ENCODE data around the gene SLC39A11. TPM values are rescaled to one million over a fixed set of nuclear protein-coding genes. Genes with fewer than 3 reads are reported as not detected.

SLC39A11 gene
- total RNA-seq, 1 experiment from 2014 or later: 56.1 TPM

DNA sequence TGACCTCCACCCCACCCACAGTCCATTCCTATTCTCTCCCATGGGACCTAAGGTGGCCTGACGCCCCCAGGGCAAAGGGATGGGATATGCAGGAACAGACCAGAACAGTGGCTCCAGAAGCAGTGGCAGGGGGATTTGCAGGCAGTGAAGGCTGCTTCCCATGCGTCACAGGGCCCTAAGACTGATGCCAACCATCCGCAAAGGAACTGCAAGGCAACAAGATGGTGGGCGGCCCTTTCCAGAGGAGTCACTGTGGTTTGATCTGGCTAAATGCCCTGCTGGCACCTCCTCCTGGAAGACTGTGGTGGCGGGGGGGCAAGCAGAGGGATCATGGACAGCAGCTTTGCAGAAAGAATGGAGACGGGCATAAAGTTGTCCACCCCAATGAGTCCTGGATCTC, 4.4 kb upstream of the SLC39A11 start:
- no TSS peak for BruUV-seq (replicated peaks)
- ChIA-PET CTCF (no interaction called here), POLR2A (no interaction called here)
- H3K27me3 ChIP-seq (ENCODE audit: control insufficient read depth, insufficient read depth, low read length): no peaks in the 10 kb centered on the region
- H3K36me3 ChIP-seq (ENCODE audit: control insufficient read depth, insufficient read depth, low read length): no peaks in the 10 kb centered on the region; the same call in 1 of the 2 replicates
- H3K9me3 ChIP-seq (ENCODE audit: control insufficient read depth, insufficient read depth, low read depth, low read length): no peaks in the 10 kb centered on the region
- no peak for ATAC-seq
- intact Hi-C loops (cut with micrococcal nuclease; ENCODE audit: unreplicated experiment): loop anchor here (10.0 kb wide), 1 partner anchor 102 kb away; no protein-coding TSS in a partner anchor
- H3K27ac ChIP-seq (ENCODE audit: low read length): no peak overlapping the region
- H3K4me1 ChIP-seq (ENCODE audit: control insufficient read depth, insufficient read depth, low read length): peaks cover 4% of the 10 kb centered on the region; the same call in 1 of the 2 replicates
- DNase-seq (ENCODE audit: low read depth, low spot score): no peak
- H3K4me3 ChIP-seq (ENCODE audit: low read depth in 2 of 2, low read length in 2 of 2): no peak overlapping the region
- TF ChIP-seq POLR2AphosphoS5 (IDR thresholded peaks at IDR 0.05; ENCODE audit: low read depth, low read length): no peak
- no peak for TF ChIP-seq SIN3A (IDR thresholded peaks at IDR 0.05; ENCODE audit: borderline replicate concordance, insufficient read depth, low read depth, low read length)
- no peak for TF ChIP-seq TCF7L2 (IDR thresholded peaks at IDR 0.05; ENCODE audit: low read depth, low read length)
- TF ChIP-seq, protein P1, sequence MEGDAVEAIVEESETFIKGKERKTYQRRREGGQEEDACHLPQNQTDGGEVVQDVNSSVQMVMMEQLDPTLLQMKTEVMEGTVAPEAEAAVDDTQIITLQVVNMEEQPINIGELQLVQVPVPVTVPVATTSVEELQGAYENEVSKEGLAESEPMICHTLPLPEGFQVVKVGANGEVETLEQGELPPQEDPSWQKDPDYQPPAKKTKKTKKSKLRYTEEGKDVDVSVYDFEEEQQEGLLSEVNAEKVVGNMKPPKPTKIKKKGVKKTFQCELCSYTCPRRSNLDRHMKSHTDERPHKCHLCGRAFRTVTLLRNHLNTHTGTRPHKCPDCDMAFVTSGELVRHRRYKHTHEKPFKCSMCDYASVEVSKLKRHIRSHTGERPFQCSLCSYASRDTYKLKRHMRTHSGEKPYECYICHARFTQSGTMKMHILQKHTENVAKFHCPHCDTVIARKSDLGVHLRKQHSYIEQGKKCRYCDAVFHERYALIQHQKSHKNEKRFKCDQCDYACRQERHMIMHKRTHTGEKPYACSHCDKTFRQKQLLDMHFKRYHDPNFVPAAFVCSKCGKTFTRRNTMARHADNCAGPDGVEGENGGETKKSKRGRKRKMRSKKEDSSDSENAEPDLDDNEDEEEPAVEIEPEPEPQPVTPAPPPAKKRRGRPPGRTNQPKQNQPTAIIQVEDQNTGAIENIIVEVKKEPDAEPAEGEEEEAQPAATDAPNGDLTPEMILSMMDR (IDR thresholded peaks at IDR 0.05): no peak
- TF ChIP-seq, protein P2, sequence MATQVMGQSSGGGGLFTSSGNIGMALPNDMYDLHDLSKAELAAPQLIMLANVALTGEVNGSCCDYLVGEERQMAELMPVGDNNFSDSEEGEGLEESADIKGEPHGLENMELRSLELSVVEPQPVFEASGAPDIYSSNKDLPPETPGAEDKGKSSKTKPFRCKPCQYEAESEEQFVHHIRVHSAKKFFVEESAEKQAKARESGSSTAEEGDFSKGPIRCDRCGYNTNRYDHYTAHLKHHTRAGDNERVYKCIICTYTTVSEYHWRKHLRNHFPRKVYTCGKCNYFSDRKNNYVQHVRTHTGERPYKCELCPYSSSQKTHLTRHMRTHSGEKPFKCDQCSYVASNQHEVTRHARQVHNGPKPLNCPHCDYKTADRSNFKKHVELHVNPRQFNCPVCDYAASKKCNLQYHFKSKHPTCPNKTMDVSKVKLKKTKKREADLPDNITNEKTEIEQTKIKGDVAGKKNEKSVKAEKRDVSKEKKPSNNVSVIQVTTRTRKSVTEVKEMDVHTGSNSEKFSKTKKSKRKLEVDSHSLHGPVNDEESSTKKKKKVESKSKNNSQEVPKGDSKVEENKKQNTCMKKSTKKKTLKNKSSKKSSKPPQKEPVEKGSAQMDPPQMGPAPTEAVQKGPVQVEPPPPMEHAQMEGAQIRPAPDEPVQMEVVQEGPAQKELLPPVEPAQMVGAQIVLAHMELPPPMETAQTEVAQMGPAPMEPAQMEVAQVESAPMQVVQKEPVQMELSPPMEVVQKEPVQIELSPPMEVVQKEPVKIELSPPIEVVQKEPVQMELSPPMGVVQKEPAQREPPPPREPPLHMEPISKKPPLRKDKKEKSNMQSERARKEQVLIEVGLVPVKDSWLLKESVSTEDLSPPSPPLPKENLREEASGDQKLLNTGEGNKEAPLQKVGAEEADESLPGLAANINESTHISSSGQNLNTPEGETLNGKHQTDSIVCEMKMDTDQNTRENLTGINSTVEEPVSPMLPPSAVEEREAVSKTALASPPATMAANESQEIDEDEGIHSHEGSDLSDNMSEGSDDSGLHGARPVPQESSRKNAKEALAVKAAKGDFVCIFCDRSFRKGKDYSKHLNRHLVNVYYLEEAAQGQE (IDR thresholded peaks at IDR 0.05; ENCODE audit: insufficient read depth in 1 of 2, low read depth in 2 of 2, low read length in 1 of 2): no peak
- in situ Hi-C loops (cut with HindIII; ENCODE audit: low pct_unique_long_range_greater_than_20kb, low sequenced_read_pairs): no loop called here

DNA sequence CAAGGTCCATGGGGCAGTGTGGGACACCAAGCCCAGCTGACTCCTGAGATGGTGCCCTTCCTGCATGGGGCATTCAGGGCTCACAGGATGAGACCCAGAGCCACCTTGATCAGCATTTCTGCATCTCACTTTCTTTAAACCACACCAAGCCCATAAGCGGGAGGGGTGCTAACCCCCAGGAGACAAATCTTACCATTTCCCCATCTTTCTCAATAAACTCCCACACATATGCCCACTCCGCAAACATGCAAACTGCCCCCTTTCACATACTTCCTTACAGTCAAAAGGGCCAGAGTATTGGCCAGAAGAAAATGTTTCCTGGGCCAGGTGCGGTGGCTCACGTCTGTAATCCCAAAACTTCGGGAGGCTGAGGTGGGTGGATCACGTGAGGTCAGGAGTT, 3.7 kb upstream of the SLC39A11 start:
- Histone ChIP-seq H3K4me3 (ENCODE audit: low read depth in 2 of 2, low read length in 2 of 2) (no peak overlapping the region), H3K36me3 (ENCODE audit: control insufficient read depth, insufficient read depth, low read length) (no peaks in the 10 kb centered on the region; the same call in 1 of the 2 replicates), H3K27ac (ENCODE audit: low read length) (no peak overlapping the region), H3K4me1 (ENCODE audit: control insufficient read depth, insufficient read depth, low read length) (peaks cover 9% of the 10 kb centered on the region; the same call in 1 of the 2 replicates), H3K9me3 (ENCODE audit: control insufficient read depth, insufficient read depth, low read depth, low read length) (no peaks in the 10 kb centered on the region), H3K27me3 (ENCODE audit: control insufficient read depth, insufficient read depth, low read length) (no peaks in the 10 kb centered on the region)
- in situ Hi-C loops (cut with HindIII; ENCODE audit: low pct_unique_long_range_greater_than_20kb, low sequenced_read_pairs): no loop called here
- intact Hi-C loops (cut with micrococcal nuclease; ENCODE audit: unreplicated experiment): loop anchor here (10.0 kb wide), 1 partner anchor 101 kb away; no protein-coding TSS in a partner anchor
- ChIA-PET POLR2A (no interaction called here), CTCF (no interaction called here)
- BruUV-seq (replicated peaks): no TSS peak
- ATAC-seq: no peak
- no peak for DNase-seq (ENCODE audit: low read depth, low spot score)
- no peak for TF ChIP-seq TCF7L2 (IDR thresholded peaks at IDR 0.05; ENCODE audit: low read depth, low read length)

DNA sequence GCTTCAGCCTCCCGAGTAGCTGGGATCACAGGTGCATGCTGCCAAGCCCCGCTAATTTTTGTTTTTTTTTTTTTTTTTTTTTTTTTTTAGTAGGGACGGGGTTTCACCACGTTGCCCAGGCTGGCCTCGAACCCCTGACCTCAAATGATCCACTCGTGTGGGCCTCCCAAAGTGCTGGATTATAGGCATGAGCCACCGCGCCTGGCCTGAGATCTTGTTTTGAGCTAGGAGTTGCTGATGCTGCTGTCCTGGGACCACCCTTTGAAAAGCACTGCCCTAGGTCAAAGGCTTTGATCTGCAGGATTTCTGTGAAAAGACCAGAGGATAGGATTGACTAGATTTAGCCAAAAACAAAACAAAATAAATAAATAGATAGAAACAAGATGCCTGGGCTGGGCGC, 798 bp upstream of the SLC39A11 start:
- ATAC-seq: no peak
- no peaks in the 10 kb centered on the region for H3K9me3 ChIP-seq (ENCODE audit: control insufficient read depth, insufficient read depth, low read depth, low read length)
- in situ Hi-C loops (cut with HindIII; ENCODE audit: low pct_unique_long_range_greater_than_20kb, low sequenced_read_pairs): no loop called here
- no peak overlapping the region; a peak in 2 of 4 replicates for H3K4me3 ChIP-seq (ENCODE audit: low read depth in 2 of 2, low read length in 2 of 2)
- H3K36me3 ChIP-seq (ENCODE audit: control insufficient read depth, insufficient read depth, low read length): no peaks in the 10 kb centered on the region; the same call in 1 of the 2 replicates
- H3K27ac ChIP-seq (ENCODE audit: low read length): peak overlapping the region; percentile 84; the same call in 1 of the 2 replicates
- CTCF ChIA-PET: interaction anchor here (0.6 kb wide), 1 partner anchor 101 kb away, joined by 3 read pairs; no protein-coding TSS in a partner anchor
- intact Hi-C loops (cut with micrococcal nuclease; ENCODE audit: unreplicated experiment): loop anchor here (10.0 kb wide), 1 partner anchor 98 kb away; no protein-coding TSS in a partner anchor
- no peak for DNase-seq (ENCODE audit: low read depth, low spot score)
- no peak for TF ChIP-seq TCF7L2 (IDR thresholded peaks at IDR 0.05; ENCODE audit: low read depth, low read length)
- no TSS peak for BruUV-seq (replicated peaks)
- POLR2A ChIA-PET: interaction anchor here (0.6 kb wide), 1 partner anchor 137 kb away, joined by 11 read pairs; no protein-coding TSS in a partner anchor
- peaks cover 21% of the 10 kb centered on the region for H3K4me1 ChIP-seq (ENCODE audit: control insufficient read depth, insufficient read depth, low read length)
- H3K27me3 ChIP-seq (ENCODE audit: control insufficient read depth, insufficient read depth, low read length): no peaks in the 10 kb centered on the region

All from Panc1 (cell line).